ENCODE results near the gene TRABD2B. TPM values are rescaled to one million over a fixed set of nuclear protein-coding genes. Genes with fewer than 3 reads are reported as not detected.
A peak's percentile ranks its signal among the peaks of the same experiment; 100 is the strongest.

The TRABD2B gene
- total and polyA plus RNA-seq, 2 experiments from 2014 or later, result 1.00 to 2.3 TPM

DNA sequence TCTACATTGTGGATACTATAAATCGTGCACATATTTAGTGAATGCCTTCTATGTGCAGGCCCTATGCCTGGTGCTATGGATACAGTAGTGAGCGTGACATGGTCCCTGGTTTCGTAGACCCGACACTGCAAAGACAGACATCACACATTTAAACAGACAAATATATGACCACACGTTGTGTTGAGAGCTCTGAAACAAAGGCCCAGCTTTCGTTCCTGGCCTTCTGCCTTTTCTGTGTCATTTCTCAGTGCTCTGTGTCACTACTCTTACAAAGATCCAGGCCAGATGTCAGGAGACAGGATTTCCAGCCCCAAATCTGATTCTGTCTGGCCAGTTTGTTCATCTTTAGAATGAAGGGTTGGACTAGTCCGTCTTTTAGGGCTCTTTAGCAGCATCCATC, 19.3 kb upstream of the TRABD2B start:
- H3K9me3 ChIP-seq (ENCODE audit: low read depth), result no peaks in the 10 kb centered on the region
- no peaks in the 10 kb centered on the region for H3K4me1 ChIP-seq (ENCODE audit: insufficient read depth)
- H3K79me2 ChIP-seq, result no peaks in the 10 kb centered on the region
- peaks cover 3% of the 10 kb centered on the region for H3K27me3 ChIP-seq
- TF ChIP-seq, protein P1, sequence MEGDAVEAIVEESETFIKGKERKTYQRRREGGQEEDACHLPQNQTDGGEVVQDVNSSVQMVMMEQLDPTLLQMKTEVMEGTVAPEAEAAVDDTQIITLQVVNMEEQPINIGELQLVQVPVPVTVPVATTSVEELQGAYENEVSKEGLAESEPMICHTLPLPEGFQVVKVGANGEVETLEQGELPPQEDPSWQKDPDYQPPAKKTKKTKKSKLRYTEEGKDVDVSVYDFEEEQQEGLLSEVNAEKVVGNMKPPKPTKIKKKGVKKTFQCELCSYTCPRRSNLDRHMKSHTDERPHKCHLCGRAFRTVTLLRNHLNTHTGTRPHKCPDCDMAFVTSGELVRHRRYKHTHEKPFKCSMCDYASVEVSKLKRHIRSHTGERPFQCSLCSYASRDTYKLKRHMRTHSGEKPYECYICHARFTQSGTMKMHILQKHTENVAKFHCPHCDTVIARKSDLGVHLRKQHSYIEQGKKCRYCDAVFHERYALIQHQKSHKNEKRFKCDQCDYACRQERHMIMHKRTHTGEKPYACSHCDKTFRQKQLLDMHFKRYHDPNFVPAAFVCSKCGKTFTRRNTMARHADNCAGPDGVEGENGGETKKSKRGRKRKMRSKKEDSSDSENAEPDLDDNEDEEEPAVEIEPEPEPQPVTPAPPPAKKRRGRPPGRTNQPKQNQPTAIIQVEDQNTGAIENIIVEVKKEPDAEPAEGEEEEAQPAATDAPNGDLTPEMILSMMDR (IDR thresholded peaks at IDR 0.05; ENCODE audit: poor library complexity), result no peak
- no peak for TF ChIP-seq EZH2 (IDR thresholded peaks at IDR 0.05; ENCODE audit: borderline replicate concordance)
- TF ChIP-seq EZH2phosphoT487 (IDR thresholded peaks at IDR 0.05; ENCODE audit: low read depth, severe bottlenecking, unreplicated experiment), result no peak
- no peak overlapping the region for H3K4me3 ChIP-seq
- H2AFZ ChIP-seq, result no peak overlapping the region
- no peak overlapping the region for H3K4me2 ChIP-seq
- no peak overlapping the region for H3K27ac ChIP-seq
- no peaks in the 10 kb centered on the region for H3K9me2 ChIP-seq (replicated peaks; ENCODE audit: insufficient read depth)
- no peak for DNase-seq (ENCODE audit: low spot score)
- 80% methylated on average over 7 of the region's 7 CpGs for WGBS (ENCODE audit: low lambda C conversion rate, missing lambda C conversion rate)
- H3K36me3 ChIP-seq (replicated peaks; ENCODE audit: insufficient read depth, low read depth), result no peaks in the 10 kb centered on the region
- H4K20me1 ChIP-seq (ENCODE audit: insufficient read depth, poor library complexity, severe bottlenecking), result no peaks in the 10 kb centered on the region

DNA sequence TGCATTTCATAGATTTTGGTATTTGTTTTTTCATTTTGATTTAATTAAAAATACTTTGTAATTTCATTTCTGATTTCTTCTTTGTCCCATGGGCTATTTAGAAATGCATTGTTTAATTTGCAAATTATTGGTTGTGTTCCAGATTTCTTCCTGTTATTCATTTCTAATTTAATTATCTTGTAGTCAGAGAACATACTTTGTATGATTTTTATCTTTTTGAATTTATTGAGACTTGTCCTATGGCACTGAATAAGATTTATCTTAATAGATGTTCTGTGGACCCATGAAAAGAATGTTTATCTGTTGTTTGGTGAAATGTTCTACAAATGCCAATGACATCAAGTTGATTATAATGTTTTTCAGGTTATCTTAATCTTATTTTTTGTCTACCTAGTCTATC, 16.1 kb upstream of the TRABD2B start:
- no peak overlapping the region for H3K27ac ChIP-seq
- TF ChIP-seq, protein P1 (IDR thresholded peaks at IDR 0.05; ENCODE audit: poor library complexity), result no peak
- TF ChIP-seq EZH2phosphoT487 (IDR thresholded peaks at IDR 0.05; ENCODE audit: low read depth, severe bottlenecking, unreplicated experiment), result no peak
- TF ChIP-seq EZH2 (IDR thresholded peaks at IDR 0.05; ENCODE audit: borderline replicate concordance), result no peak
- H3K4me1 ChIP-seq (ENCODE audit: insufficient read depth), result no peaks in the 10 kb centered on the region
- no peak overlapping the region for H2AFZ ChIP-seq
- H3K4me2 ChIP-seq, result no peak overlapping the region
- H3K9me2 ChIP-seq (replicated peaks; ENCODE audit: insufficient read depth), result no peaks in the 10 kb centered on the region
- H4K20me1 ChIP-seq (ENCODE audit: insufficient read depth, poor library complexity, severe bottlenecking), result no peaks in the 10 kb centered on the region
- H3K27me3 ChIP-seq, result peaks cover 3% of the 10 kb centered on the region
- no peaks in the 10 kb centered on the region for H3K36me3 ChIP-seq (replicated peaks; ENCODE audit: insufficient read depth, low read depth)
- H3K9me3 ChIP-seq (ENCODE audit: low read depth), result no peaks in the 10 kb centered on the region
- H3K4me3 ChIP-seq, result no peak overlapping the region
- no peak for DNase-seq (ENCODE audit: low spot score)
- no peaks in the 10 kb centered on the region for H3K79me2 ChIP-seq

DNA sequence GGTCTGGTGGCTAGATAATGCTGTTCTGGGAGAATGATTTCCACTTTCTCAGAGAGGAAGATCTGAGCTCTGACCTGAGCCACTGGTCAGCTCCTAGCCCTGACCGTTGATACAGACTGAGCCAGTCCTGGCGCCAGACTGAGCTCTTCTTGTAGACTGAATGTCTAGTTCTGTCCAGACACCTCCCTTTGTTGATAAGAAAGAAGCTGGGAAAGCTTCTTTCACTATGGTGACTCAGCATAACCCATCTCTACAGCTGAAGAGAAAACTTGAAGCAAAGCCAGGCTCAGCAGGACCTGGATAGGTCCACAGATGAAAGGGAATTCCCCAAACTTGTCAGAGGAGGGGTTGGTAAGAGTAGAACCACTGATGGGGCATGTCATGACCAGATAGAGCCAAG, 9.9 kb upstream of the TRABD2B start:
- Histone ChIP-seq H3K36me3 (replicated peaks; ENCODE audit: insufficient read depth, low read depth) (no peaks in the 10 kb centered on the region), H3K27ac (peak overlapping the region; percentile 63), H3K79me2 (no peaks in the 10 kb centered on the region), H3K4me3 (no peak overlapping the region), H3K9me2 (replicated peaks; ENCODE audit: insufficient read depth) (no peaks in the 10 kb centered on the region), H3K9me3 (ENCODE audit: low read depth) (no peaks in the 10 kb centered on the region), H2AFZ (no peak overlapping the region), H3K4me1 (ENCODE audit: insufficient read depth) (peaks cover 15% of the 10 kb centered on the region), H3K27me3 (no peaks in the 10 kb centered on the region), H3K4me2 (no peak overlapping the region), H4K20me1 (ENCODE audit: insufficient read depth, poor library complexity, severe bottlenecking) (no peaks in the 10 kb centered on the region)
- peak; percentile 67 for DNase-seq (ENCODE audit: low spot score)
- TF ChIP-seq EZH2 (IDR thresholded peaks at IDR 0.05; ENCODE audit: borderline replicate concordance) (no peak), EZH2phosphoT487 (IDR thresholded peaks at IDR 0.05; ENCODE audit: low read depth, severe bottlenecking, unreplicated experiment) (no peak)
- TF ChIP-seq, protein P1 (IDR thresholded peaks at IDR 0.05; ENCODE audit: poor library complexity), result no peak
- 28% methylated on average over 2 of the region's 2 CpGs for WGBS (ENCODE audit: low lambda C conversion rate, missing lambda C conversion rate)

DNA sequence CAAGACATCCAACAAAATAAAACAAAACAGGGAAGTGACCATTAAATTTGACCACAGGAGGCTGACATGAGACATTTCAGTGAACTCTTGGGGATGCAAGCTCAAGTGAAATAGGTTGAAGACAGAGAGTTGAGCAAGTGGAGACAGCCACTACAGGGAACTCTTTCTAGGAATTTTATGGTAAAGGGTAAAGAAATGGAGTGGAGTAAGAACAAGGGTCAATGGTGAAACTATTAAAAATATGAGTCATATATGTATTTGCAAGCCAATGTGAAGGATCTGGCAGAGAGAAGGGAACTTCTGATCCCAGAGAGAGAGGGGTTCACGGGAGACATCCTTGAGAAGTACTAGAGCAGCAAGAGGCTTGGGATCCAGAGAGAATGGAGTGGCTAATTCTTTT, 9.1 kb upstream of the TRABD2B start:
- Histone ChIP-seq H3K9me2 (replicated peaks; ENCODE audit: insufficient read depth) (no peaks in the 10 kb centered on the region), H4K20me1 (ENCODE audit: insufficient read depth, poor library complexity, severe bottlenecking) (no peaks in the 10 kb centered on the region), H3K4me3 (no peak overlapping the region), H3K4me1 (ENCODE audit: insufficient read depth) (peaks cover 15% of the 10 kb centered on the region), H3K79me2 (no peaks in the 10 kb centered on the region), H3K27ac (no peak overlapping the region), H2AFZ (no peak overlapping the region), H3K27me3 (no peaks in the 10 kb centered on the region), H3K9me3 (ENCODE audit: low read depth) (no peaks in the 10 kb centered on the region), H3K36me3 (replicated peaks; ENCODE audit: insufficient read depth, low read depth) (no peaks in the 10 kb centered on the region), H3K4me2 (no peak overlapping the region)
- DNase-seq (ENCODE audit: low spot score), result no peak
- TF ChIP-seq, protein P1 (IDR thresholded peaks at IDR 0.05; ENCODE audit: poor library complexity), result no peak
- TF ChIP-seq EZH2 (IDR thresholded peaks at IDR 0.05; ENCODE audit: borderline replicate concordance), result no peak
- no peak for TF ChIP-seq EZH2phosphoT487 (IDR thresholded peaks at IDR 0.05; ENCODE audit: low read depth, severe bottlenecking, unreplicated experiment)
- 89% methylated on average over 1 of the region's 1 CpG for WGBS (ENCODE audit: low lambda C conversion rate, missing lambda C conversion rate)

Measured in hepatocyte (in vitro differentiated cells).